Activated effector memory CD4-positive, alpha-beta T cell treated with Interleukin-2 at 50 U/mL for 16 hours (primary cell): ENCODE data around the gene GNAZ.
"Not testable (repeated sequence)": the region's sequence is repeated elsewhere in the genome, so short reads cannot be mapped to it uniquely, and the experiment has no call there.

Experiments
- DNase-seq: peaks from one replicate; pipeline ENCODE4 v3.0.0-alpha.2; 2020

The GNAZ gene

GRCh38 chr22:23045461-23045860 is 24.9 kb upstream of the GNAZ start:
- no peak for DNase-seq

DNA sequence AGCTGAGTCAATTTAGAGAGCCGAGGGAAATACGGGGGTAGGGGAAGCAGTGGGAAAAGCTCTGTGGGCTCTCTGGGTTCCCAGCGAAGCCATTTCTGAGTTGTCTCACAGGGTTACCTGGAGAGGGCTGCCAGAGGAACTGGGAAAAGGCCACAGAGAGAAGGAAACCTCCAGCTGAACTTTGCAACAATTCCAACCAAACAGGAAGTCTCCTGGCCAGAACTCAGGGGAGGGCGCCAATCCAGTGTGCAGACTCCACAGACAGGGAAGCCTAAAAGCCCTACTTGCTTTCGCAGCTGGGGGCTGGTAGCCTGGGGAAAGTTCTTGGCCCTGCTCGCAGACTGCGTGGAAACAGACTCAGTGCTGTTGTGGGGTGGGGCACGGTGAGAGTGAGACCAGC is 23.1 kb upstream of the GNAZ start:
- no peak for DNase-seq

DNA sequence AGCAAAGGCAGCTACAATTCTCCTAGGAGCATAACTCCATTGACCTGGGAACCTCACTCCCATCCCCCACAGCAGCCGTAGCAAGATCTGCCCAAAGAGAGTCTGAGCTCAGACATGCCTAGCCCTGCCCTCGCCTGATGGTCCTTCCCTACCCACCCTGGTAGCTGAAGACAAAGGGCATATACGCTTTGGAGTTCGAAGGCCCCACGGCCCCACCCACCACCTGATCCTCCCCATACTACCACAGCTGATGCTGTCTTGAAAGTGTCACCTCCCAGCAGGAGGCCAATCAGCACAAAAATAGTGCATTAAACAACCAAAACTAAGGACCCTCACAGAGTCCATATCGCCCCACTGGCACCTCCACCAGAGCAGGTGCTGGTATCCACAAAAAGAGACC is 22.6 kb upstream of the GNAZ start:
- no peak for DNase-seq

DNA sequence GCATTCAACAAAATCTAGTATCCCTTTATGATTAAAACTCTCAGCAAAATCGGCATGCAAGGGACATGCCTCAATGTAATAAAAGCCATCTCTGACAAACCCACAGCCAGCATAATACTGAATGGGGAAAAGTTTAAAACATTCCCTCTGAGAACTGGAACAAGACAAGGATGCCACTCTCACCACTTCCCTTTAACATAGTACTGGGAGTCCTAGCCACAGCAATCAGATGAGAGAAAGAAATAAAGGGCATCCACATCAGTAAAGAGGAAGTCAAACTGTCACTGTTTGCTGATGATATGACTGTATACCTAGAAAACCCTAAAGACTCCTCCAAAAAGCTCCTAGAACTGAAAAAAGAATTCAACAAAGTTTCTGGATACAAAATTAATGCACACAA is 19.8 kb upstream of the GNAZ start:
- not testable (repeated sequence) for DNase-seq

DNA sequence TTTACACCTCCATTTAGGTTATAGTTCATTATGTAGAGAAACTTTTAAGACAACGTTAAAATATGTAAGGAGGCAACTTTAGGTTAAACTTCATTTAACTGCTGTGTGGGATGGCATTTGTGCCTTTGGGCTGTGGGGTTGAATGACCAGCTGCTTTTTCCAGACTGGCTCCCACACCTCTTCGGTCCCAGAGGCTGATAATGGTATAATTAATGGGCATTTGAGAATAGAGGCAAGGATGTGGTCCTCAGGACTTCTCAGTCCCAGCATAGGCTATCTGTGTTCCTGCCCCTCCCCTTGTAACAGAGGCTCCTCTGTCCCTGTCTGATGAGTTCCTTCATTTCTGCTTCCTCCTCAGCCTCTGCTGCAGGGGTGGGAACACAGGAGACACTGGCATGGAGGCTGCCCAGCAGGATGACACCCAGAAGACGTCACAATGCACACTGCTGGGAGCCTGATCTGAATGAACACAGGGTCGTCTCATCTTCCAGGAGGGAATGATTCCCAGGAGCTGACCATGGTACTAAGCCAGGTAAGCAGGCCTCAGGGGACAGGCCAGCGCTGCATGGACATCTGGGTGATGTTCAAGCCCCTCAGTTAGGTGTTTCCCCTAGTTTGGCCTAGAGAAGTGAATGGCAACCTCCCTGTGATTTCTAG is 17.1 kb upstream of the GNAZ start:
- no peak for DNase-seq

- no peak for DNase-seq
Observed at GRCh38 chr22:23053912-23054530, 16.3 kb upstream of the GNAZ start.

GRCh38 chr22:23054531-23055257 is 15.6 kb upstream of the GNAZ start:
- no peak for DNase-seq

DNA sequence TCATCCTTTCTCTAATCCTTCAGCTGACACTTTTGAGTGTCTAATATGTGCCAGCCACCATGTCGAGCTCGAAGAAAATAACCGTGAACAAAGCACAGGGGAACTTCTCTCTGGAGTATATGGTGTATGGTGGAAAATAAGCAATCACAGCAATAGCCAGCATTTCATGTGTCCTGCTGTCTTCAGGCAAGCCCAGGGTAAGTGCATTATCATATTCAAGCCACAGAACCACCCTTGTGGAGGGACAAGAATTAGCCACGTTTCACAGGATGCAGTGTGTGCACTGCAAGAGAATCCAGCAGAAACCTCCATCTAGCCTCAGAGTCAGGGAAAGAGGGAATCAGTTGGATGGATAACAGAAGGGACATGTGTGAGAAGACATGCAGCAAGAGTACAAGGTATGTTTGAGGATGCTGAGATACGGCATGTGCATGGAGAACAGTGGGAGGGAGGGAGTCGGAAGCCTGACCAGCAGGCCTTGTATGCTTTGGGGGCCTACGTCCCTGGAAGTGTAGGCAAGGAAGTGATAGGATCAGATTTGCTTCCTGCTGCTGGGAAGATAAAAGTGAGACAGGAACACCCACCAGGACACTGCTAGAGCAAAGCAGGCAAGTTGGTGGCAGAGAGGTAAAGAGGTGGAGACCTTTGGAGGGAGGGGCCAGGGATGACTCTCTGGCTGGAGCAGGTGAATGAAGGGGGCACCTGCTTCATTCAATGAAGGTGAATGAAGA is 14.7 kb upstream of the GNAZ start:
- no peak for DNase-seq

DNA sequence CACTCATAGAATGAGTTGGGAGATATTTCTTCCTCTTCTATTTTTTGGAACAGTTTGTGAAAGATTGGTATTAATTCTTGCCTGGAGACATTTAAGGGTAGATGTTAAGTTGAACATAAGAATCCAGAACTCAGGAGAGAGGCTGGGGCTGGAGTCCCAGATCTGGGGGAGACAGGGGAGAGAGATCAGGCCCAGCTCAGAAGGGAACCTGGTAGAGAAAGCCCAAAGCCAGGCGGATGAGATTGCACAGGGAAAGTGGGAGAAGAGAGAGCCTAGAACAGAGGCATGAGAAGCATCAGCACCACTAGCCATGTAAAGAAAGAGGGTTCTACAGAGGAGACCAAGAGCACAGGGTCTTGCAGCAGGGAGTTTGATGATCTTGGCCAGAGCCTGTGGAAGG is 13.0 kb upstream of the GNAZ start:
- DNase-seq = no peak

- no peak for DNase-seq
Observed at GRCh38 chr22:23058063-23058462, 12.3 kb upstream of the GNAZ start.

DNA sequence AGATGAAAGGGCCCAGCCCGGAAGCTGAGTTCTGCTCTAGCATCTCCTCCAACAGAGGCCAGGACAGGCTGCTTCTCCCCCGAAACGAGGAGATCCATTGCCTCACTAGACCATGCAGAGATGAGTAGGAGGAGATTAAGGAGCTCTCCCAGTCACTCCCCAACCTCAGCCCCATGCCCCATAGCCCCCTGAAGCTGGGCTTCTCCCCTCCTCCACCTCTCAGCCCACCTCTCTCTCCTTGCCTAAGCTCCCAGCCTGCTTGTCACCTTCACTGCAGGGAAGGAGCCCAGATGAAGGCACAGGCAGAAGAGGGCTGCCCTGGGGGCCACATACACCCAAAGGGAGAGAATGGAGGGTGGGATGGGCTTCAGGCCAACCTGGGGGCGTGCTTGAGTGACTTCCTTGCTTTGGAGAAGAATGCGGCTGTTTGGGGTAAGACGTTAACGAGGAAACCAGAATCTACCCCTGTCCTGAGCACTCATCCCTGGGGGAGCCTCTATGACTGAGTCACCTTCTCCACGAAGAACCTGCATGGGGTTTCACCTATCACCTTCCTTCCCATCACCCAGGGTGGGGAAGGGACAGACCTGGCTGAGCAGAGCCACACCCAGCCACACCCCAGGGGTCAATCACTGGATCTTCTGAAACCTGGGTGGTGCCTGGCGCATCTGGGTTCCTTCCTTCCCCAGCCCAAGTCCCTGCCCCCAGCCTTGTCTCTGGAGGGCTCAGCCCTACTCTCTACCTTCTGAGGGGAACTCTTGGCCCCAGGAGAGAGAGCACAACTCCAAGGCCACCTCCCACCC is 11.6 kb upstream of the GNAZ start:
- no peak for DNase-seq

DNA sequence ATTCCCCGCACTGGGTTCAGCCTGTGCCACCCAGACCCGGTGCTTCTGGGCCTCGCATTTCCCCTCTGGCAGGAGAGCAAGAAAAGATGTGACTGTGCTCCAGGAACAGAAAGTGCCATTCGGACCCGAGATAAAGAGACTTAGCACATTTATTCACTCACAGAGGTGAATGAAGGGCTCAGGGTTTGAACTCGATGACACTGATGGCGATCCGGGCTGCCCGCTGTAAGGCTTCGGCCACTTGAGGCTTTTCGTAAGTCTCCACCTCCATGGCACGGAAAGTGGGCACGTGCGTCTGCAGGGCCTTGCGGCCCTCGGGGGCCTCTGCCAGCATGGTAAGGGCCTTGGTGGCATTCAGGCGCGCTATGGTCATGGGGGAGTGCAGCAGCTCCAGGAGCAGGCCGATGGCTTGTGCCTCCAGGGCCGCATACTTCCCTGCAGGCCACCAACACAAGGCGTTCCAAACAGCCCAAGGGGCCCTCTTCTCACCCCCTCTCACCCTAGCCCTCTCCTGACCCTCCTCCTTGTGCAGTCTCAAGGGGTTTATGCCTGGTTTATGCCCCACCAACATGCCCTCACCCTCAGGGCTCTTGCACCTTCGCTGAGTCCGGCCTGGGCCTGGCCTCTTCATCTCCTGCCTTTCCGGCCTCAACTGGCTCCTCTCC is 10.9 kb upstream of the GNAZ start:
- no peak for DNase-seq

DNA sequence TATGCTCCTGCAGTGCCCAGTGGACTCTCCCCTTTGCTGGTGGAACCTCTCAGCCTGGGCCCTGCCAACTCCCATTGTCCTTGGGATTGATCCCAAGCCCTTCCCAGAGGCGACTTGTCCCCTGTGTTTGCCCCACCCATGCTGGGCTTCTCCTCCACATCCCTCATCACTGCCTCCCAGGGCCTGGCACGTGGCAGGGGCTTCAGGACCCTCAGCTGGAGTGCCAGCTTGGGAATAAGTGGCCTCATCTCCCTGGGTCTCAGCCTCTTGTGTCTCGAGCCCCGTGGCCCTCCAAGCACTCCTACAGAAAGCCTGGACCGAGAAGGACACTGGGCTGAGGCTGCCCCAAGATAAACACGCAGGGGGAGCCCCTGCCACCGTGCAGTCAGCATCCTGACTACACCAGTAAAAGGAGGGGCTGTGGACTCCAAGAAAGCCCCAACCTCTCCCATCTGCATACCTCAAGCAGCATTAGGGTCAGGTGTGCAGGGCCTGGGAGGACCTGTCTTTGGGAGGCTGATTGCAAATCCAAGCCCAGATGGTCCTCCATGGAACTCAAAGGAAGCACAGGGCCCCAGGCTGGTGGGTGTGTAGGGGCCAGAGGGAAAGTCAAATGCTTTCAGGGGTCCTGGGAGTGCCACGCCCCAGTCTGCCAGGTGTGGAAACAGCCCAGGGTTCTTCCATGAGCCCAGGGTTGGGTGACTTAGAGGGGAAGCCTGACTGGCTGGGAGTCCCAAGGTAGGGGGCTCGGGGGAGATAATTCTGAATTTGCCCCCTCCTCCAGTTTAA is 9.5 kb upstream of the GNAZ start:
- no peak for DNase-seq

DNA sequence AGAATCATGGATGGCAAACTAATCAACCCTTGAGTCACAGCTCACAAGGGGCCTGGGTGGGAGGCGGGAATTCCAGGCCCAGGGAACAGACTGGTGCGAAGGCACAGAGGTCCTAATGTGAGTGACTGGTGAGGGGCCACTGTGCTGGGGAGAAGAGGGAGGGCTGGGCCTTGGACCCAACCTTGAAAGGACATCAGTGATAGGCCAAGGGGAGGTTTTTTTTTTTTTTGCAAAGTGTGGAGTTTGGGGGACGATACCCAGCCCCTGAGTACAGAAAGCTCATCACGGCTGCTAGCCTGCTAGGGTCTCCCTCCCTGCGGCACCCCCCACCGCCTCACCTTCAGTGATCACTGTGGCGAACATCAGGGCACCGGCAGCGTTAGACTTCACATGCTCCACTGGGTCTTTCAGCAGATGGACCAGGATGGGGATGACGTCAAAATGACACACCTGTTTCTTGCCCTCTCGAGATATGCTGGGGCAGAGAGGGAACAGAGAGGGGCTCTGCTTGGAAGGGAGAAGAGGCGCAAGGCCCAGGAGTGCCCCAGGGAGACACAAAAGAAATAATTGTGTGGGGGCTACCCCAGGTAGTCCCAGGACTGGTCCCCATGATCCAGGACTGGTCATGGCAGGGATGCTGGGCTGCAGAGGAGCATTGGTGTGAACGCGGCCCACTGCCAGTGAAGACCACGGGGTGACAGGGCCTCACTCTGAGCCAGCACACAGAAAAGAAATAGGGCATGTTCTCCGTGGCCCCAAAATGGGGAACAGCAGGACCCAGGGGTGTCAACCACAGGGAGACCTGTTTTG is 8.6 kb upstream of the GNAZ start:
- DNase-seq = no peak

DNA sequence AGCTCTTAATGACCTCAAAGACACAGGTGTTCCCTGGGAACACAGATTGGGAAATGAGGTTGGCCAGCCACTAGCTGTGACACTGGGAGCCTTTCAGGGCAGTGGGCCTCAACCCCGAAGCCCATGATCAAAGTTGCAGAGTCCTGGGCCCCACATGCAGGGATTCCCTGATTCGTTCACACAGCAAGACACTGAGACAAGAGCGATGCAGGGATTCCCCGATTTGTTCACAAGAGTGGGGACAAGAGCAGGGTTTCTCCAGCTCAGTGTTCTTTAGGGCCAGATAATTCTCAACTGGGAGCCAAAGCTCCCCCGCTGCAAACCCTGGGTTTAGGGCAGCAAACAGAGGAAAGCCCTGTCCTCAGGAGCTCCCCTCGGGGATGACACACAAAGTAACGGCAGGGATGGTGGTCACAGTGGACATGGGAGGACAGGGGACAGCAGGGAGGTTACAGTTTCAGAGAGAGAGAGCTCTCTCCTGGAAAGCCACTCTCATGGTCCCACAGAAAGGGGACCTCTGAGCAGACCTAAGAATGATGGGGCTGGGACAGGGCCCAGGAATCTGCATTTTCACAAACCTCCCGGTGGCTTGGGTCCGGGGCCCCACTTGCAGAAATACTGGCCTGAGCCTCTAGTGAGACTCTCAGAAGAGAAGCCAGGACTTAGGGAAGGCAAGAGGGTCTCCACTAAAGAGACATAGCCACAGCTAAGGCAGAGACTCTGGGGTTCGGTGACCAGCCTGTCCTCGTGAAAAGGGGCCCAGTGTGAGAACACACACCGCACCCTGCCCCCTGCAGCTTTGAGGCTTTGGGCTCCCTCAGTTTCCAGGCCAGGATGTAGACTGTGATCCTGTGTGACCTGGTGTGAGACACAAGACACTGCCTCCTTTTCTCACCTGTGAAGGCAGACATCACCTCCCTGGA is 7.4 kb upstream of the GNAZ start:
- no peak for DNase-seq

DNA sequence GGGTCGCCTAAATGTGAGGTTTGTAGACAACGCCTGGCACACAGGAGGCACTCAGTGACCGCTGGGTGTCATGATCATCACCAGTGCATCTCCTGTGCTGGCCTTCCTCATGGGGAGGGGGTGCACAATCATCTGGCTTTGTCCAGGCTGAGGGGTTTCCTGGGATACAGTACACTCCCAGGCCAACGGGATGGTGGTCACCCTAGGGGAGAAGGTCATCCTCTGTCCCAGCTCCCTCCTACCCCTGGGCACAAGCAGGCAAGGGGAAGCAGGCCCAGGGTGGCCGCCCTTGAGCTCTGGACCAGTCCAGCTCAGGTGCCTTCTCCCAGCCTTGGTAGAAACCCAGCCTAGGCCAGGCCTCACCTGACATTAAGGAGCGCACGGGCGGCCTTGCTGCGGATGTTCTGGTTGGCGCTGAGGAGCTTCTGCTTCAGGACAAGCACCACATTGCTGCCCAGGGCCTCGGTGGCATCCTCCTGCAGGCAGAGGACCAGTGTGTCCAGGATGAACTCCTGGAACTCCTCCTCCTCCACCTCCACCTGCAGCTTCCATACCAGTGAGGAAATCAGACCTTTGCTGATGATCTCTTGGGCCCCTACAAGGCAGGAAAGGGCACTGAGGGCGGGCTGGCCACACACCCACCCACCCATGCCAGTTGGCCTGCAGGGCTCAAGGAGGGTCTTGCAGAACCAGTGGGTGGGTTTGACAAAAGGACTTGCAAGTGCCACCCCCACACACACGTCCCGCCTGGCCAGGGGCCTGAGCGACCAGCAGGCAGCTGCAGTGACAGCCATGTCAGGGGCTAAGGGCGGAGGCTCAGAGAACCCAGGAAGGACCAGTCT is 6.6 kb upstream of the GNAZ start:
- DNase-seq = no peak

GRCh38 chr22:23064381-23065068 is 5.8 kb upstream of the GNAZ start:
- DNase-seq = no peak

- no peak for DNase-seq
Observed at GRCh38 chr22:23065069-23065451, 5.3 kb upstream of the GNAZ start.
